CD14-positive monocyte (primary cell): ENCODE measurements around the gene RYR2. TPM values are rescaled to one million over a fixed set of nuclear protein-coding genes. Genes with fewer than 3 reads are reported as not detected.

Source experiments
- DNase-seq, 3 donors: peaks; one replicate each; pipeline ENCODE4 v3.0.0-alpha.2; 2011 to 2022
- H2AFZ ChIP-seq: 2 replicates; pipeline ENCODE4 v1.6.0; 2012; ENCODE audit warnings: mild to moderate bottlenecking, low read depth, low read length, inconsistent platforms; ENCODE audit not compliant: insufficient read depth, poor library complexity, severe bottlenecking
- H3K27ac ChIP-seq, 2 donors: 1 replicate in 1 of 2; 2 replicates in 1 of 2; pipeline ENCODE4 v1.5.1; 2012 to 2013; ENCODE audit warnings: low read length in 2 of 2, control low read depth in 1 of 2, inconsistent platforms in 1 of 2, low read depth in 1 of 2, mild to moderate bottlenecking in 1 of 2
- H3K27me3 ChIP-seq, 2 donors: one replicate each; pipeline versions ENCODE4 v1.6.0 to v1.6.1; 2011 to 2013; ENCODE audit warnings: low read length in 2 of 2; ENCODE audit not compliant: control insufficient read depth in 2 of 2, insufficient read depth in 2 of 2
- H3K36me3 ChIP-seq, 2 donors: replicated peaks in 1 of 2; 1 replicate in 1 of 2; 2 replicates in 1 of 2; pipeline versions ENCODE4 v1.5.1 to v1.6.1; 2012 to 2013; ENCODE audit warnings: low read length in 2 of 2, control low read depth in 1 of 2, inconsistent platforms in 1 of 2, mild to moderate bottlenecking in 1 of 2; ENCODE audit not compliant: insufficient read depth in 2 of 2, control insufficient read depth in 1 of 2
- H3K4me1 ChIP-seq, 2 donors: 1 replicate in 1 of 2; 2 replicates in 1 of 2; pipeline versions ENCODE4 v1.5.1 to v1.6.1; 2012 to 2013; ENCODE audit warnings: low read length in 2 of 2, control low read depth in 1 of 2, inconsistent platforms in 1 of 2, mild to moderate bottlenecking in 1 of 2, moderate library complexity in 1 of 2; ENCODE audit not compliant: insufficient read depth in 2 of 2, control insufficient read depth in 1 of 2
- H3K4me2 ChIP-seq: replicated peaks from 2 replicates; pipeline ENCODE3; 2012; ENCODE audit warnings: low read length, moderate library complexity, mild to moderate bottlenecking; ENCODE audit not compliant: poor library complexity, severe bottlenecking; ENCODE audit errors: extremely low read depth
- H3K4me3 ChIP-seq, 3 experiments: fragments of 200-600 bp in 1 of 3; sonication (generic) in 1 of 3; replicated peaks in 1 of 3; 1 replicate in 2 of 3; 2 replicates in 1 of 3; pipeline ENCODE4 v1.5.1; 2011 to 2013; ENCODE audit warnings: low read length in 3 of 3, mild to moderate bottlenecking in 3 of 3, control low read depth in 2 of 3, low read depth in 2 of 3, inconsistent platforms in 1 of 3, moderate library complexity in 1 of 3
- H3K79me2 ChIP-seq: 2 replicates; pipeline ENCODE4 v1.6.0; 2012; ENCODE audit warnings: mild to moderate bottlenecking, control low read depth, inconsistent platforms, low read length, moderate library complexity; ENCODE audit not compliant: insufficient read depth
- H3K9ac ChIP-seq: 2 replicates; pipeline ENCODE4 v1.6.0; 2017; ENCODE audit warnings: low read length, mild to moderate bottlenecking; ENCODE audit not compliant: insufficient read depth, poor library complexity, severe bottlenecking
- H3K9me3 ChIP-seq, 2 donors: replicated peaks in 1 of 2; 1 replicate in 1 of 2; 2 replicates in 1 of 2; pipeline versions ENCODE4 v1.5.1 to v1.6.1; 2012 to 2013; ENCODE audit warnings: low read length in 2 of 2, control low read depth in 1 of 2; ENCODE audit not compliant: control insufficient read depth in 1 of 2, insufficient read depth in 1 of 2
- H4K20me1 ChIP-seq: 2 replicates; pipeline ENCODE4 v1.6.0; 2012; ENCODE audit warnings: mild to moderate bottlenecking, low read length, control low read depth, moderate library complexity; ENCODE audit not compliant: insufficient read depth
- H3K27ac Mint-ChIP-seq, 7 donors: one replicate each; pipeline ENCODE4 v1.8.0; 2020; ENCODE audit warnings: mild to moderate bottlenecking in 7 of 7, mixed read lengths in 7 of 7, moderate library complexity in 6 of 7, inconsistent platforms in 2 of 7
- H3K27me3 Mint-ChIP-seq, 3 donors: one replicate each; pipeline ENCODE4 v1.8.0; 2021 to 2022; ENCODE audit warnings: low read depth in 3 of 3, mild to moderate bottlenecking in 3 of 3, mixed read lengths in 3 of 3, moderate library complexity in 3 of 3, inconsistent platforms in 1 of 3
- H3K36me3 Mint-ChIP-seq, 2 donors: one replicate each; pipeline ENCODE4 v1.8.0; 2020; ENCODE audit warnings: mixed read lengths in 2 of 2, inconsistent platforms in 1 of 2, mild to moderate bottlenecking in 1 of 2
- H3K4me1 Mint-ChIP-seq: one replicate; pipeline ENCODE4 v1.8.0; 2020; ENCODE audit warnings: mild to moderate bottlenecking, mixed read lengths
- H3K4me3 Mint-ChIP-seq, 2 donors: one replicate each; pipeline ENCODE4 v1.8.0; 2020; ENCODE audit warnings: mild to moderate bottlenecking in 2 of 2, mixed read lengths in 2 of 2, moderate library complexity in 1 of 2
- H3K9me3 Mint-ChIP-seq, 7 donors: one replicate each; pipeline ENCODE4 v1.8.0; 2020 to 2022; ENCODE audit warnings: mixed read lengths in 7 of 7, mild to moderate bottlenecking in 6 of 7, moderate library complexity in 6 of 7, inconsistent platforms in 2 of 7
- CTCF ChIP-seq: fragments of 200-600 bp; IDR thresholded peaks from one replicate; pipeline ENCODE4 v1.8.0; 2022; ENCODE audit warnings: antibody characterized with exemption, mild to moderate bottlenecking
- WGBS: methylation state at CpG from one replicate; pipeline ENCODE4 v1.1.5; 2013; ENCODE audit warnings: missing lambda C conversion rate; ENCODE audit not compliant: insufficient coverage; 5-methylcytosine and 5-hydroxymethylcytosine counted together
- intact Hi-C, 2 donors: fragments of 100-400 bp; cut with micrococcal nuclease; formaldehyde crosslinking; loops; one replicate each; pipeline versions ENCODE4 v1.15.0 to v1.15.1; 2023
- polyA plus RNA-seq, 3 donors: library from polyadenylated mRNA; depleted of rRNA in 1 of 3; unstranded in 2 of 3; stranded (reverse) in 1 of 3; fragments of 300-500 nt in 2 of 3; fragments of >200 nt in 1 of 3; fragmentation: Illumina TruSeq in 2 of 3; gene quantifications; 1 replicate in 2 of 3; 2 replicates in 1 of 3; pipeline ENCODE4 v1.2.3, GENCODE V29; 2012 to 2021

Gene RYR2
- polyA plus RNA-seq, 3 donors, result not detected

- no peaks in the 10 kb centered on the region for H3K36me3 ChIP-seq
- H3K4me1 ChIP-seq, result no peaks in the 10 kb centered on the region
- no peak overlapping the region for H3K4me3 ChIP-seq
- Mint-ChIP-seq H3K27me3 (peaks cover 0 to 2% (median 0%) of the 10 kb centered on the region in 3 donors), H3K9me3 (peaks cover 2 to 11% (median 5%) of the 10 kb centered on the region in 7 donors), H3K4me3 (no peak overlapping the region), H3K4me1 (no peaks in the 10 kb centered on the region), H3K36me3 (no peaks in the 10 kb centered on the region), H3K27ac (no peak overlapping the region)
- H3K27ac ChIP-seq, result no peak overlapping the region
- no peak for DNase-seq
- H4K20me1 ChIP-seq, result no peaks in the 10 kb centered on the region
- no peaks in the 10 kb centered on the region for H3K79me2 ChIP-seq
- no peak overlapping the region for H3K9ac ChIP-seq
- H2AFZ ChIP-seq, result no peak overlapping the region
- 100% methylated on average over 1 of the region's 5 CpGs for WGBS
- intact Hi-C loops, result no loop called here
- H3K4me2 ChIP-seq, result no peak overlapping the region
- H3K27me3 ChIP-seq, result no peaks in the 10 kb centered on the region
- no peaks in the 10 kb centered on the region for H3K9me3 ChIP-seq
- TF ChIP-seq CTCF, result no peak
These were observed 670.7 kb downstream of the RYR2 start for GRCh38 chr1:237712586-237713157.

DNA sequence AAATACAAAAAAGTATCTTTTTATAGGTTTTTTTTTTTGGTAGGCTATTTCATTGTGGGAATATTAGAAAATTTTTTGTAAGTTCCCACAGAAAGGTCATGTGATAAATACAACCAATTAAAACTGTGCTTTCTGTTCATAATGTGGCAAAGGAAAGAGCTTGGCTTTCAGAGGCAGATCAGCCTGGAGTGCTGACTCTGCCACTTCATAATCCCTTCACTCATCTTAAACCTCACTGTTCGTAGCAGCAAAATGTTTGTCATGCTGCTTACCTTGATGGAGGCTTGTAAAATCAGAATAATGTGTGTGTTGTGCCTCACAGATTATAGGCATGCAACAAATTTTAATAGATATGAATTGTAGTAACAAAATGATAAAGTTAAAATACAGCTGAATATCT lies 671.9 kb downstream of the RYR2 start:
- no peaks in the 10 kb centered on the region for H3K27me3 ChIP-seq

More for the DNA sequence above, 671.9 kb downstream of the RYR2 start:
- no peak overlapping the region for H2AFZ ChIP-seq
- no peak overlapping the region for H3K4me3 Mint-ChIP-seq
- no peak overlapping the region for H3K4me3 ChIP-seq
- WGBS, result no CpG with 5 or more reads among the region's 1 CpG
- H3K9me3 Mint-ChIP-seq, result peaks cover 3 to 11% (median 5%) of the 10 kb centered on the region in 7 donors
- H4K20me1 ChIP-seq, result no peaks in the 10 kb centered on the region
- H3K4me2 ChIP-seq, result no peak overlapping the region
- peaks cover 0 to 2% (median 0%) of the 10 kb centered on the region in 3 donors for H3K27me3 Mint-ChIP-seq
- H3K79me2 ChIP-seq, result no peaks in the 10 kb centered on the region
- H3K36me3 Mint-ChIP-seq, result no peaks in the 10 kb centered on the region
- no peak overlapping the region for H3K27ac Mint-ChIP-seq
- intact Hi-C loops, result no loop called here
- no peak overlapping the region for H3K9ac ChIP-seq
- H3K36me3 ChIP-seq, result no peaks in the 10 kb centered on the region
- no peaks in the 10 kb centered on the region for H3K4me1 ChIP-seq
- H3K4me1 Mint-ChIP-seq, result no peaks in the 10 kb centered on the region
- H3K9me3 ChIP-seq, result no peaks in the 10 kb centered on the region
- no peak overlapping the region for H3K27ac ChIP-seq
- no peak for DNase-seq
- TF ChIP-seq CTCF, result no peak
